ENCODE measurements around the gene AARS2. TPM values are rescaled to one million over a fixed set of nuclear protein-coding genes. Genes with fewer than 3 reads are reported as not detected.

The AARS2 gene
- polyA plus RNA-seq, 1 experiment, result 5.8 TPM

DNA sequence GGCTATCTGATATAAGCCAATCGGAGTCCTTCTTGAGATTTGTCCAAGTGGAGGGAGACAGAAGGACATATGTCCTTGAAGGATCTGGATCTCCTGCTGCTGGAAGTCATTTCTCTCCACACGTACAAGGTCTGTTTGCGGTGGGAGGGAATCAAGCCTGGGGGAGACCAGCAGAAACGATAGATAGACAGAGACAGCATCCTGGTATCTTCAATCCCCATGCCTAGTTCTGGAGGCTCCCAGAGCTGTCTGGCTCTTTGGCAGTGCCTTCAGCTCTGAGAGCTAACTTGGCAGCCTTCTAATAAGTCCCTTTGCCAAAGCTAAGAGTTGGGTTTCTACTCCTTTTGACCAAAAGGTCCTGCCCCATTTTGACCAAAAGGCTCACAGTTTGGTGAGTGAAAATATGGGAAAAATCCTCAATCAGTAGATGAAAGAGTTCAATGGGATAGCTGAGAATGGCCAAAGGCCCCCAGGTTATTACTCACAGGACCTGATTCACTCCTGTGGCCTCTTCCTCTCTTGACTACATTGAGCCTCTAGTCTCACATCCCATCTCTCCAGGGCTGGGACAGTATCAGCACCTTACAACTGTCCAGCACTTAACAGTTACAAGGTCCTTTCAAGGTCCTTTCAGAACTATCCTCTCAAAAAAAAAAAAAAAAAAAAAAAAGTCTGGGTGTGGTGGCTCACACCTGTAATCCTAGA, 20.3 kb downstream of the AARS2 start:
- POLR2A ChIA-PET, result no interaction called here
- DNase-seq (ENCODE audit: low read depth, low spot score), result no peak
- Histone ChIP-seq H3K9me3 (ENCODE audit: control insufficient read depth, insufficient read depth, low read length) (no peaks in the 10 kb centered on the region; the same call in 1 of the 2 replicates), H3K4me3 (ENCODE audit: low read depth, low read length) (no peak overlapping the region), H3K27me3 (ENCODE audit: control insufficient read depth, insufficient read depth, low read length) (peaks cover 69% of the 10 kb centered on the region), H3K27ac (ENCODE audit: low read depth, low read length) (no peak overlapping the region)
- TF ChIP-seq, protein P1, sequence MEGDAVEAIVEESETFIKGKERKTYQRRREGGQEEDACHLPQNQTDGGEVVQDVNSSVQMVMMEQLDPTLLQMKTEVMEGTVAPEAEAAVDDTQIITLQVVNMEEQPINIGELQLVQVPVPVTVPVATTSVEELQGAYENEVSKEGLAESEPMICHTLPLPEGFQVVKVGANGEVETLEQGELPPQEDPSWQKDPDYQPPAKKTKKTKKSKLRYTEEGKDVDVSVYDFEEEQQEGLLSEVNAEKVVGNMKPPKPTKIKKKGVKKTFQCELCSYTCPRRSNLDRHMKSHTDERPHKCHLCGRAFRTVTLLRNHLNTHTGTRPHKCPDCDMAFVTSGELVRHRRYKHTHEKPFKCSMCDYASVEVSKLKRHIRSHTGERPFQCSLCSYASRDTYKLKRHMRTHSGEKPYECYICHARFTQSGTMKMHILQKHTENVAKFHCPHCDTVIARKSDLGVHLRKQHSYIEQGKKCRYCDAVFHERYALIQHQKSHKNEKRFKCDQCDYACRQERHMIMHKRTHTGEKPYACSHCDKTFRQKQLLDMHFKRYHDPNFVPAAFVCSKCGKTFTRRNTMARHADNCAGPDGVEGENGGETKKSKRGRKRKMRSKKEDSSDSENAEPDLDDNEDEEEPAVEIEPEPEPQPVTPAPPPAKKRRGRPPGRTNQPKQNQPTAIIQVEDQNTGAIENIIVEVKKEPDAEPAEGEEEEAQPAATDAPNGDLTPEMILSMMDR (IDR thresholded peaks at IDR 0.05; ENCODE audit: low read depth, low read length), result no peak
- CTCF ChIA-PET, result interaction anchor here (1.0 to 2.4 kb wide), 2 partner anchors 20 to 46 kb away, joined by 4 to 8 read pairs; partner anchors contain the start of gene AARS2

DNA sequence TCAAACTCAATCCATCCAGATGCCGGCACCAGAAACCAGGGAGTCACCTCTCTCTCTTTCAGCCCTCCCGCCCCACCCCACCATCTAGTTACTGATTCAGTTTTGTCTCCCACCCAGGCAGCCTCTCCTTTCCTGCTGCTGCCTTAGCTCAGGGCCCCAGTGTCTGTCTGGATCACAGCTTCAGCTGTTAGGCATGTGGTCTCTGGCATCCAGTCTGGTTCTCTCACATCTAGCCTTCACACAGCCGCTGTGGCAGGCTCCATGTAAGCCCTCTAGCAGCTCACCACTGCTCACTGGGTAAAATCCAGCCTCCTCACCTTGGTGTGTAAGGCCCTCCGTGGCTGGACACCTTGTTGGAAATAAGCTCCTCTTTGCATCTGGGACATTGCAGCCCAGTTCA, 21.3 kb downstream of the AARS2 start:
- ChIA-PET POLR2A (no interaction called here), CTCF (interaction anchor here (1.0 to 2.4 kb wide), 2 partner anchors 21 to 47 kb away, joined by 4 to 8 read pairs; partner anchors contain the start of gene AARS2)
- peaks cover 65% of the 10 kb centered on the region for H3K27me3 ChIP-seq (ENCODE audit: control insufficient read depth, insufficient read depth, low read length)
- no peak overlapping the region for H3K27ac ChIP-seq (ENCODE audit: low read depth, low read length)
- TF ChIP-seq, protein P1 (IDR thresholded peaks at IDR 0.05; ENCODE audit: low read depth, low read length), result no peak
- H3K4me3 ChIP-seq (ENCODE audit: low read depth, low read length), result no peak overlapping the region
- no peaks in the 10 kb centered on the region for H3K9me3 ChIP-seq (ENCODE audit: control insufficient read depth, insufficient read depth, low read length)
- no peak for DNase-seq (ENCODE audit: low read depth, low spot score)

DNA sequence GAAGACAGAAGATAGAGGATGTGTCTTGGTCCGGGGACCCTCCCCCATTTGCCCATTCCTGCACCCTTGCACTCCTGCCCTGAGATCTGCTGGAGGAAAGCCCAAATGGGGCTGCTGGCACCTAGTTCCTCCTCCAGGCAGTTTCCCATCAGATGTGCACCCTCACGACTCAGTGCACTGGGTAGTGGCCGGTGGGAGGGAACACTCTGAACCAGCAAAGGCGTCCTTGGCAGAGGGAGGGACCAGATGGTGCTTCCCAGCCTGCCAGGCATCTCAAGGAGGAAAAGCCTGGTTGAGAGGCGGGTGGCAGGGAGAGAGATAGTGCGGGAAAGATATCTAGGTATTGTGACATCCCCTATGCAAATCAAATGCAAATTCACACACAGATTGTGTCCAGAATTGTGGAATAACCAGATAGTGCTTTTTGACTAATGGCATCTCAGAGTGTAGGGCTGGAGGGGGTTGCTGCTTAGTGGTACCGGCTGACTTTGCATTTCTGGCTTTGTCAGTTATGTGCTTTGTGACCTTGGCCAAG, 23.4 kb downstream of the AARS2 start:
- ChIA-PET POLR2A (no interaction called here), CTCF (no interaction called here)
- no peaks in the 10 kb centered on the region; the same call in 1 of the 2 replicates for H3K9me3 ChIP-seq (ENCODE audit: control insufficient read depth, insufficient read depth, low read length)
- no peak overlapping the region for H3K4me3 ChIP-seq (ENCODE audit: low read depth, low read length)
- no peak overlapping the region for H3K27ac ChIP-seq (ENCODE audit: low read depth, low read length)
- DNase-seq (ENCODE audit: low read depth, low spot score), result no peak
- H3K27me3 ChIP-seq (ENCODE audit: control insufficient read depth, insufficient read depth, low read length), result peaks cover 49% of the 10 kb centered on the region
- TF ChIP-seq, protein P1 (IDR thresholded peaks at IDR 0.05; ENCODE audit: low read depth, low read length), result no peak

DNA sequence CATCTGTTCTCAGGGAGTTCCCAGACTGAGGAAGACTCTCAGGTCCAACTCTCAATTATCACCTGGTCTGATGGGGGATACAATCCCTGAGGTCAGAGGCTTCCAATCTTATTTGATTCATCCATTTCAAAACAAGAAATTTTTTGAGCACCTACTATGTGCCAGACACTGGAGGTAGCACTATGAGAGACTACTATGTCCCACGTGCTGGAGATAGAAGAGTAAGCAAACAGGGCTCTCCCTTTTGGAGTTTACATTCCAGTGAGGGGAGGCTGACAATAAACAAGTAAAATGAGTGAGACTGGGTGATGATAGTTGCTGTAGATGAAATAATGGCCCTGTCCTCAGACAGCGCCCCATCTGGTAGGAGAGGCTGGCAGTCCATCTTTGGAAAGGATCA, 26.4 kb downstream of the AARS2 start:
- Histone ChIP-seq H3K4me3 (ENCODE audit: low read depth, low read length) (no peak overlapping the region), H3K27me3 (ENCODE audit: control insufficient read depth, insufficient read depth, low read length) (peaks cover 40% of the 10 kb centered on the region), H3K27ac (ENCODE audit: low read depth, low read length) (no peak overlapping the region), H3K9me3 (ENCODE audit: control insufficient read depth, insufficient read depth, low read length) (no peaks in the 10 kb centered on the region; the same call in 1 of the 2 replicates)
- ChIA-PET CTCF (no interaction called here), POLR2A (no interaction called here)
- TF ChIP-seq, protein P1 (IDR thresholded peaks at IDR 0.05; ENCODE audit: low read depth, low read length), result no peak
- DNase-seq (ENCODE audit: low read depth, low spot score), result no peak

DNA sequence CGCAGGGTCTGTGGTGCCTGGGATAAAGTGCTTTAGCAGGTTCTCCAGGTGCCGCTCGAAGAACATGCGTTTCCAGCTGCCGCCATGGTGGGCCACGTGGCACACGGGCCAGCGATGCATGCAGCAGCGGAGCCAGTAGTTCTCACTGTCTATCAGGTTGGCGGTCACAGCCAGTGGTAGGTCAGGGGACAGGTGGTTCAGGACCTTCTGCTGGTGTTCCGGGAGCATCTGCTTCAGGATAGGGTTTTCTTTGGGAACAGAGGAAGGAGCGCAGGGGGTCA, 26.9 kb downstream of the AARS2 start:
- ChIA-PET CTCF (no interaction called here), POLR2A (no interaction called here)
- DNase-seq (ENCODE audit: low read depth, low spot score), result no peak
- Histone ChIP-seq H3K4me3 (ENCODE audit: low read depth, low read length) (no peak overlapping the region), H3K27me3 (ENCODE audit: control insufficient read depth, insufficient read depth, low read length) (peaks cover 35% of the 10 kb centered on the region), H3K9me3 (ENCODE audit: control insufficient read depth, insufficient read depth, low read length) (no peaks in the 10 kb centered on the region; the same call in 1 of the 2 replicates), H3K27ac (ENCODE audit: low read depth, low read length) (no peak overlapping the region)
- TF ChIP-seq, protein P1 (IDR thresholded peaks at IDR 0.05; ENCODE audit: low read depth, low read length), result no peak
